GM04503 (cell line): ENCODE measurements around the gene MYH7B.

Experiments used
- DNase-seq: peaks from one replicate; pipeline ENCODE4 v3.0.0-alpha.2; 2012; ENCODE audit warnings: low read depth

The MYH7B gene

GRCh38 chr20:34945315-34946077 is 10.2 kb upstream of the MYH7B start:
- no peak for DNase-seq

GRCh38 chr20:34946661-34947060 is 9.0 kb upstream of the MYH7B start:
- DNase-seq: no peak

- no peak for DNase-seq
These were observed 8.3 kb upstream of the MYH7B start for GRCh38 chr20:34947336-34947735.

- peak; percentile 75 for DNase-seq
These were observed 7.6 kb upstream of the MYH7B start for GRCh38 chr20:34948030-34948429.

- no peak for DNase-seq
These were observed 6.5 kb upstream of the MYH7B start for GRCh38 chr20:34949120-34949519.

GRCh38 chr20:34951252-34951651 is 4.4 kb upstream of the MYH7B start:
- DNase-seq: no peak

GRCh38 chr20:34951652-34952051 is 4.0 kb upstream of the MYH7B start:
- DNase-seq: no peak

GRCh38 chr20:34952671-34953070 is 3.0 kb upstream of the MYH7B start:
- no peak for DNase-seq

- no peak for DNase-seq
These were observed 1.7 kb upstream of the MYH7B start for GRCh38 chr20:34953960-34954359.

GRCh38 chr20:34954904-34955230 is 801 bp upstream of the MYH7B start:
- no peak for DNase-seq

- DNase-seq: no peak
These were observed 382 bp downstream of the MYH7B start for GRCh38 chr20:34956041-34956458.

- no peak for DNase-seq
These were observed 1.2 kb downstream of the MYH7B start for GRCh38 chr20:34956751-34957472.

- DNase-seq: no peak
These were observed 8.8 kb downstream of the MYH7B start for GRCh38 chr20:34964486-34964885.

GRCh38 chr20:34965051-34965450 is 9.4 kb downstream of the MYH7B start:
- DNase-seq: no peak

GRCh38 chr20:34967421-34967820 is 11.8 kb downstream of the MYH7B start:
- DNase-seq: no peak

GRCh38 chr20:34968042-34968775 is 12.5 kb downstream of the MYH7B start:
- no peak for DNase-seq

GRCh38 chr20:34970193-34970840 is 14.6 kb downstream of the MYH7B start:
- no peak for DNase-seq

- DNase-seq: no peak
These were observed 15.3 kb downstream of the MYH7B start for GRCh38 chr20:34970846-34971560.

- DNase-seq: no peak
These were observed 16.0 kb downstream of the MYH7B start for GRCh38 chr20:34971561-34972235.

GRCh38 chr20:34974246-34974645 is 18.6 kb downstream of the MYH7B start:
- no peak for DNase-seq

- DNase-seq: no peak
These were observed 20.6 kb downstream of the MYH7B start for GRCh38 chr20:34976286-34976685.
